ENCODE data around the gene PHF21B. TPM values are rescaled to one million over a fixed set of nuclear protein-coding genes. Genes with fewer than 3 reads are reported as not detected.

Gene PHF21B
- total RNA-seq (not detected in 2 replicates), polyA plus RNA-seq (not detected in 2 replicates), polyA minus RNA-seq (not detected in 2 replicates), Bru-seq, nascent RNA (percentile 5 among the genes with signal in this experiment), BruChase-seq, experiment 1, labeled RNA remaining after a 6-hour chase (percentile 11 among the genes with signal in this experiment), BruChase-seq, experiment 2, labeled RNA remaining after a 2-hour chase (percentile 17 among the genes with signal in this experiment)
- polyA plus RNA-seq (2011; cell fraction: cytosol; rRNA removed), result not detected in 2 replicates
- polyA plus RNA-seq (2011; cell fraction: nucleus; rRNA removed), result not detected in 2 replicates
- not detected in 2 replicates for polyA plus RNA-seq (2012)
- not detected for polyA minus RNA-seq (2011; cell fraction: cytosol; rRNA and poly(A)+ RNA removed)
- not detected in 2 replicates for polyA minus RNA-seq (2011; cell fraction: nucleus; rRNA and poly(A)+ RNA removed)
- long read RNA-seq, result 0 reads

- H3K79me2 ChIP-seq (ENCODE audit: control insufficient read depth, insufficient read depth, low read length), result no peaks in the 10 kb centered on the region
- peak within 1 kb of the TSS; percentile 43 to 56 (median 43) for H3K4me3 ChIP-seq (replicated peaks in 1 of 3; ENCODE audit: insufficient read depth in 1 of 3, low read depth in 1 of 3, low read length in 3 of 3)
- H3K27ac ChIP-seq (ENCODE audit: insufficient read depth, low read depth, low read length), result no peak within 1 kb of the TSS
- H3K9me3 ChIP-seq (replicated peaks; ENCODE audit: control insufficient read depth, insufficient read depth, low read length), result no peaks in the 10 kb centered on the region
- no peaks in the 10 kb centered on the region for H3K36me3 ChIP-seq (ENCODE audit: control insufficient read depth in 2 of 2, extremely low read depth in 1 of 2, insufficient read depth in 2 of 2, low read length in 2 of 2)
- peaks cover 44 to 47% of the 10 kb centered on the region in 2 experiments for H3K27me3 ChIP-seq (ENCODE audit: control insufficient read depth in 2 of 2, insufficient read depth in 2 of 2, low read length in 2 of 2)
- DNase-seq (ENCODE audit: low read depth, low spot score), result peak; percentile 4
- no peak for TF ChIP-seq POLR2A (IDR thresholded peaks at IDR 0.05; ENCODE audit: low read depth, low read length)
- no peak for TF ChIP-seq EZH2 (IDR thresholded peaks at IDR 0.05; ENCODE audit: borderline replicate concordance, low read depth, low read length, severe bottlenecking)
- H3K4me2 ChIP-seq (ENCODE audit: insufficient read depth, low read length), result peak within 1 kb of the TSS; percentile 82
- peak within 1 kb of the TSS; percentile 87 for H2AFZ ChIP-seq (ENCODE audit: low read depth, low read length)
- BruUV-seq (replicated peaks), result no TSS peak
- ChIA-PET CTCF (interaction anchor here (1.2 kb wide), 1 partner anchor 252 kb away, joined by 4 read pairs; no protein-coding TSS in a partner anchor), POLR2A (no interaction called here)
- dilution Hi-C loops (cut with MboI; ENCODE audit: extremely low pct_ligation_motif_present, low sequenced_read_pairs), result no loop called here
- H4K20me1 ChIP-seq (replicated peaks; ENCODE audit: control insufficient read depth, extremely low read depth, insufficient read depth, low read length), result no peaks in the 10 kb centered on the region
- peak within 1 kb of the TSS; percentile 37 for H3K9ac ChIP-seq (replicated peaks; ENCODE audit: extremely low read depth, insufficient read depth, low read length)
- no peak for FAIRE-seq
- intact Hi-C loops (cut with micrococcal nuclease), result no loop called here
- H3K4me1 ChIP-seq (ENCODE audit: control insufficient read depth, extremely low read depth, insufficient read depth, low read length), result peaks cover 10% of the 10 kb centered on the region
- no peaks in the 10 kb centered on the region for H3K9me1 ChIP-seq (replicated peaks; ENCODE audit: control insufficient read depth, extremely low read depth, insufficient read depth, low read length)
Measured at GRCh38 chr22:45009606-45010531, at the start of gene PHF21B. TSS of gene PHF21B (minus strand) at chr22:45010005. CDS start at chr22:45009549, 456 bp downstream.

- ChIA-PET POLR2A (no interaction called here), CTCF (no interaction called here)
- DNase-seq (ENCODE audit: low read depth, low spot score) (no peak), FAIRE-seq (no peak)
- Histone ChIP-seq H3K4me1 (ENCODE audit: control insufficient read depth, extremely low read depth, insufficient read depth, low read length) (no peaks in the 10 kb centered on the region), H3K27me3 (ENCODE audit: control insufficient read depth in 2 of 2, insufficient read depth in 2 of 2, low read length in 2 of 2) (no peaks in the 10 kb centered on the region), H3K9me3 (replicated peaks; ENCODE audit: control insufficient read depth, insufficient read depth, low read length) (no peaks in the 10 kb centered on the region), H4K20me1 (replicated peaks; ENCODE audit: control insufficient read depth, extremely low read depth, insufficient read depth, low read length) (no peaks in the 10 kb centered on the region), H3K4me2 (ENCODE audit: insufficient read depth, low read length) (no peak overlapping the region), H3K79me2 (ENCODE audit: control insufficient read depth, insufficient read depth, low read length) (no peaks in the 10 kb centered on the region), H2AFZ (ENCODE audit: low read depth, low read length) (no peak overlapping the region), H3K36me3 (ENCODE audit: control insufficient read depth in 2 of 2, extremely low read depth in 1 of 2, insufficient read depth in 2 of 2, low read length in 2 of 2) (no peaks in the 10 kb centered on the region), H3K9me1 (replicated peaks; ENCODE audit: control insufficient read depth, extremely low read depth, insufficient read depth, low read length) (no peaks in the 10 kb centered on the region), H3K9ac (replicated peaks; ENCODE audit: extremely low read depth, insufficient read depth, low read length) (no peak overlapping the region), H3K27ac (ENCODE audit: insufficient read depth, low read depth, low read length) (no peak overlapping the region), H3K4me3 (replicated peaks in 1 of 3; ENCODE audit: insufficient read depth in 1 of 3, low read depth in 1 of 3, low read length in 3 of 3) (no peak overlapping the region)
- dilution Hi-C loops (cut with MboI; ENCODE audit: extremely low pct_ligation_motif_present, low sequenced_read_pairs), result no loop called here
- intact Hi-C loops (cut with micrococcal nuclease), result no loop called here
- no TSS peak for BruUV-seq (replicated peaks)
- TF ChIP-seq FOS (IDR thresholded peaks at IDR 0.05; ENCODE audit: borderline replicate concordance, insufficient read depth, low read length), result no peak
- no peak for TF ChIP-seq POLR2AphosphoS5 (IDR thresholded peaks at IDR 0.05; ENCODE audit: insufficient read depth, low read depth, low read length)
- no peak for TF ChIP-seq CTCF (IDR thresholded peaks at IDR 0.05; ENCODE audit: extremely low read depth in 1 of 2, insufficient read depth in 1 of 2, low read depth in 1 of 2, low read length in 2 of 2)
- TF ChIP-seq MYC (IDR thresholded peaks at IDR 0.05; ENCODE audit: low read depth, low read length), result no peak
- TF ChIP-seq JUN (IDR thresholded peaks at IDR 0.05; ENCODE audit: borderline replicate concordance, insufficient read depth, insufficient read length, low read depth), result no peak
- TF ChIP-seq EZH2 (IDR thresholded peaks at IDR 0.05; ENCODE audit: borderline replicate concordance, low read depth, low read length, severe bottlenecking), result no peak
- no peak for TF ChIP-seq GATA2 (IDR thresholded peaks at IDR 0.05; ENCODE audit: insufficient read depth, insufficient read length, low read depth, low read length)
- TF ChIP-seq POLR2A (IDR thresholded peaks at IDR 0.05; ENCODE audit: low read depth, low read length), result no peak
- TF ChIP-seq MAX (IDR thresholded peaks at IDR 0.05; ENCODE audit: insufficient read depth, insufficient read length), result no peak
Measured at GRCh38 chr22:45059296-45059695, 49.5 kb upstream of the PHF21B start.
